Measurements from ENCODE around the gene RIMBP3B.
"Not testable (repeated sequence)": the region's sequence is repeated elsewhere in the genome, so short reads cannot be mapped to it uniquely, and the experiment has no call there.

RIMBP3B gene, protein sequence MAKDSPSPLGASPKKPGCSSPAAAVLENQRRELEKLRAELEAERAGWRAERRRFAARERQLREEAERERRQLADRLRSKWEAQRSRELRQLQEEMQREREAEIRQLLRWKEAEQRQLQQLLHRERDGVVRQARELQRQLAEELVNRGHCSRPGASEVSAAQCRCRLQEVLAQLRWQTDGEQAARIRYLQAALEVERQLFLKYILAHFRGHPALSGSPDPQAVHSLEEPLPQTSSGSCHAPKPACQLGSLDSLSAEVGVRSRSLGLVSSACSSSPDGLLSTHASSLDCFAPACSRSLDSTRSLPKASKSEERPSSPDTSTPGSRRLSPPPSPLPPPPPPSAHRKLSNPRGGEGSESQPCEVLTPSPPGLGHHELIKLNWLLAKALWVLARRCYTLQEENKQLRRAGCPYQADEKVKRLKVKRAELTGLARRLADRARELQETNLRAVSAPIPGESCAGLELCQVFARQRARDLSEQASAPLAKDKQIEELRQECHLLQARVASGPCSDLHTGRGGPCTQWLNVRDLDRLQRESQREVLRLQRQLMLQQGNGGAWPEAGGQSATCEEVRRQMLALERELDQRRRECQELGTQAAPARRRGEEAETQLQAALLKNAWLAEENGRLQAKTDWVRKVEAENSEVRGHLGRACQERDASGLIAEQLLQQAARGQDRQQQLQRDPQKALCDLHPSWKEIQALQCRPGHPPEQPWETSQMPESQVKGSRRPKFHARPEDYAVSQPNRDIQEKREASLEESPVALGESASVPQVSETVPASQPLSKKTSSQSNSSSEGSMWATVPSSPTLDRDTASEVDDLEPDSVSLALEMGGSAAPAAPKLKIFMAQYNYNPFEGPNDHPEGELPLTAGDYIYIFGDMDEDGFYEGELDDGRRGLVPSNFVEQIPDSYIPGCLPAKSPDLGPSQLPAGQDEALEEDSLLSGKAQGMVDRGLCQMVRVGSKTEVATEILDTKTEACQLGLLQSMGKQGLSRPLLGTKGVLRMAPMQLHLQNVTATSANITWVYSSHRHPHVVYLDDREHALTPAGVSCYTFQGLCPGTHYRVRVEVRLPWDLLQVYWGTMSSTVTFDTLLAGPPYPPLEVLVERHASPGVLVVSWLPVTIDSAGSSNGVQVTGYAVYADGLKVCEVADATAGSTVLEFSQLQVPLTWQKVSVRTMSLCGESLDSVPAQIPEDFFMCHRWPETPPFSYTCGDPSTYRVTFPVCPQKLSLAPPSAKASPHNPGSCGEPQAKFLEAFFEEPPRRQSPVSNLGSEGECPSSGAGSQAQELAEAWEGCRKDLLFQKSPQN (N-terminal part only)

DNA sequence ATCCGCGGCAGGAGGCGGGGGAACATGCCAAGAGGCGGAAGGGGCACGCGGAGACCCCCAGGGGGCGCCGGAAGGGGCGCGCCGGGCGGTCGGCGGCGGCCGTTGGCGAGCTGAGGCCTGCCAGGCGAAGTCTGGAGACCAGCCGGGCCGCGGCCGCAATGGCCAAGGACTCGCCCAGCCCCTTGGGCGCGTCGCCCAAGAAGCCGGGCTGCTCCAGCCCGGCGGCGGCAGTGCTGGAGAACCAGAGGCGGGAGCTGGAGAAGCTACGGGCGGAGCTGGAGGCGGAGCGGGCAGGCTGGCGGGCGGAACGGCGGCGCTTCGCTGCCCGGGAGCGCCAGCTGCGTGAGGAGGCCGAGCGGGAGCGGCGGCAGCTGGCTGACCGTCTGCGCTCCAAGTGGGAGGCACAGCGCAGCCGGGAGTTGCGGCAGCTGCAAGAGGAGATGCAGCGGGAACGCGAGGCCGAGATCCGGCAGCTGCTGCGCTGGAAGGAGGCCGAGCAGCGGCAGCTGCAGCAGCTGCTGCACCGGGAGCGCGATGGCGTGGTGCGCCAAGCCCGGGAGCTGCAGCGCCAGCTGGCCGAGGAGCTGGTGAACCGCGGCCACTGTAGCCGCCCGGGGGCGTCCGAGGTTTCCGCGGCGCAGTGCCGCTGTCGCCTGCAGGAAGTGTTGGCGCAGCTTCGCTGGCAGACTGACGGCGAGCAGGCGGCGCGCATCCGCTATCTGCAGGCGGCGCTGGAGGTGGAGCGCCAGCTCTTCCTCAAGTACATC is at the start of gene RIMBP3B:
TSS of gene RIMBP3B (plus strand) at position 51 of the 767 bp plus-strand sequence. CDS start at position 159, 108 bp downstream.
- DNase-seq (ENCODE audit: low read depth) = not testable (repeated sequence)

DNA sequence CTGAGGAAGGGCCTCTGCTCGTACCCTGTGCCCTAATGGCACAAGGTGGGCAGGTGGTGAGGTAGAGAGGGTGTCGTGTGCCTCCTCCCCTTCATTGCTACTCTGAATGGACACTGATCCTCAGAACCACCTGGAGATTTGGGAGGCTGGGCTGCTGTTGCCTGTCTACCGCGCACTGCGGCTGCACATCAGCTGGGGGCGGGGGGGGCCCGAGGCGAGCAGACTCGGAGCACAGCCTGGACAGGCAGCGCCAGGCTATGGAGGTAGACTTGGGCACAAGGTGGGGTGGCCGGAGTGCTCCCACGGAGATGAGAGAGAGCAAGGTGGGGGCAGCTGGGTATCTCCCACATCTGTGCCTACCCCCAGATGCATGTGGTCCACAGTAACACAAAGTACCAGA is 26.0 kb upstream of the RIMBP3B start:
- not testable (repeated sequence) for DNase-seq (ENCODE audit: low read depth)

DNA sequence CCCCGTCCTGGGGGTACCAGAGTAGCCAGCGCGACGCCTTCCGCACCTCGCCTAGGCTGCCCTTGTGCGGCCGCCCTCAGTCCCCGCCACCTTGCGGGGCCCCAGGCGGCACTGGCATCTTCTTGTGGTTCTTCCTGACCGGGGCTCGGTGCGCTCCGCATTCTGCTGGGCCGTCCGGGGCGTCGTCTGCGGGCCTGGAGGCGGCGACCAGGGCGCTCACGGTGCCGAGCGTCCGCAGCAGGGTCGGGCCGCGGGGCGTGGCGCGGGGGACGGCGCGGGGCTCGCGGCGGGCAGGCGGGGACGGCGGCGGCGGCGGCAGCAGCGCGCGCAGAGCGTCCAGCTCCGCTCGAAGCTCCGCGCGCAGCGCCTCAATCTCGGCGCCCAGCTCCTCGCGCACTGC is 23.0 kb upstream of the RIMBP3B start:
- not testable (repeated sequence) for DNase-seq (ENCODE audit: low read depth)

DNA sequence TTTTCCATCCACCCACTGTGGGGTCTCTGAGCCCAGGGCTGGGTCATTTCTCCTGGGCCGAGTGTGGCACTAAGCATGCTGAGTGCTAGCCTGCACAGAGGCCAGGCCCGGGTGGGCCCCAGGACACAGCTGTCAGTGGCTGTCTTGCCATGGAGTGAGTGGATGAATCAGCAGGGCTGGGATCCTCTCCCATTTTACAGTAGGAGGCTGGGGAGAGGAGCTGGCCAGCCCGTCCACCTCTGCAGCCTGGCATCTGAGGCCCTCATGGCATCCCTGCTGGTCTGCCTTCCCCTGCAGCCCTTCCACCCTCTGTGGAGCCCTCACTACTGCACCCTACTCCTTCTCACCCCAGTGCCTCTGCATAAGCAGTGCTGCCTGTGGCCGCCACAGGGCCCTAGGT is 21.1 kb upstream of the RIMBP3B start:
- DNase-seq (ENCODE audit: low read depth) = not testable (repeated sequence)

DNA sequence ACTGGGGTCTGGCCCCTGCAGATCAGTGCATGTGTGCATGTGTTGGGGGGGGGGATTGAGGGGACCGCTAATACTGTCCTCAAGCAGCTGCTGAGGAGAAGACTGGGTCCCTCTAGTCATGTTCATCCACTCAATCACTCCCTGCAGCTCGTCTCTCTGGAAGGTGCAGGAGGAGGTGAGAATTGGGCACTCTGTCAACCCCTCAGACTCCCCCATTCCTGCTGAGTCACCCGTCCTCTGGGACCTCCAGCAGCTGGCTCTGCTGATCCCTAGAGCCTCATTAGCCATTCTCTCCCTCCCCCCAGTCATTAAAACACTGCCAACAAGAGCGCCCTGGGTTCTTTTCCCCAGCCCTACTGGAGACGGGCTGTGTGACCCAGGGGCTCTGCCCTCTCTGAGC is 20.5 kb upstream of the RIMBP3B start:
- DNase-seq (ENCODE audit: low read depth) = not testable (repeated sequence)

DNA sequence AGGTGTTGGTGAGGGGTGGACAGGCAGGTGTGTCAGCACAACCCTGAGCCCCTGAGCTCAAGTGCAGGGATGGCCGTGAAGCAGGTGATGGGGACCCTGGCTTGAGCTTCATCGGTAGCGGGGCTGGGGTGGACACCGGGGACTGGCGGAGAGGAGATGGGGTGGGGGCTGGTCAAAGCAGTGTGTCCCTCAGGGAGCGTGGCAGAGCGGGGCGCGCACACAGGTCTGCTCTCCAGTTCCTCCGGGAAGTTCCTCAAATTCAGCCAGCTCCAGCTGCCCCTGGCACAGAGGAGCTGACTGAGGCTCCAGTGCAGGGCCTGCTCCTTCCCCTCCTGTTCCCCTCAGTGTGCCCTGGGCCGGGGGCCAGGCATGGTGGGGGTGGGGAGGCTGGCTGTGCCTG is 19.7 kb upstream of the RIMBP3B start:
- DNase-seq (ENCODE audit: low read depth) = not testable (repeated sequence)

DNA sequence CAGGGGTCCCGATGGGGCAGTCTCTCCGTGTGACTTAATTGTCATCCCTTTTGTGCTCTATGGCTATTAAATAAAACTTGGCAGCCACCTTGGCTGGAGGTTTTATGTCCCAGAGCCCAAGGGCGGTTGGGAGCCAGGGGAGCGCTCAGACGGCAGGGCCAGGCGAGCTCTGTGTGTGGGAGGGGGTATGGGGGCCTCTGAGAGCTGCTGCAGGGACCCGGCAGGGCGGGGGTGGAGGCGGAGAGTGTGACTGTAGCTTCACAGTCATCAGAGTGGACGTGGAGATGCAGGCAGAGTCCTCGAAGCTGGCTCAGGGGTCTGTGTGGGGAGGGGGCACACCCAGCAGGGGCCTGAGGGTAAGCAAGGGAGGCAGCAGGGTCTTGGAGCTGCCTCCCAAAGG is 19.2 kb upstream of the RIMBP3B start:
- DNase-seq (ENCODE audit: low read depth) = not testable (repeated sequence)

DNA sequence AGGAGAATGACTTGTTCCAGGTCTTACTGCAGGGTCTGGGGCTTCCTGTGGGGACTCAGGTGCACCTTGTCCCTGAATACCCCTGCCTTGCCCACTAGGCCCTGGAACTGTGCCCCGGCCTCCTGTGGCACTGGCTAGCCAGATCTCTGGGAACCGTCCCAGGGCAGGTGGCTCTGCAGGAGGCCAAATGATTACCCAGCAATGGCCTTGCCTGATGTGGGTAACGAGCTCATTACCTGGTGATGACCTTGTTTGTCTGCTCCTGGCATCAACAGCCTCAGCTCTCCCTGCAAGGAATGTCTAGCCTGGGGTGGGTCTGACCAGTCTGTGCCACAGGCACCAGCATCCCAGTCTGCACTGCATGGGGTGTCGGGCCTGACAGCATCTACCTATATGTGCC is 18.2 kb upstream of the RIMBP3B start:
- DNase-seq (ENCODE audit: low read depth) = not testable (repeated sequence)

DNA sequence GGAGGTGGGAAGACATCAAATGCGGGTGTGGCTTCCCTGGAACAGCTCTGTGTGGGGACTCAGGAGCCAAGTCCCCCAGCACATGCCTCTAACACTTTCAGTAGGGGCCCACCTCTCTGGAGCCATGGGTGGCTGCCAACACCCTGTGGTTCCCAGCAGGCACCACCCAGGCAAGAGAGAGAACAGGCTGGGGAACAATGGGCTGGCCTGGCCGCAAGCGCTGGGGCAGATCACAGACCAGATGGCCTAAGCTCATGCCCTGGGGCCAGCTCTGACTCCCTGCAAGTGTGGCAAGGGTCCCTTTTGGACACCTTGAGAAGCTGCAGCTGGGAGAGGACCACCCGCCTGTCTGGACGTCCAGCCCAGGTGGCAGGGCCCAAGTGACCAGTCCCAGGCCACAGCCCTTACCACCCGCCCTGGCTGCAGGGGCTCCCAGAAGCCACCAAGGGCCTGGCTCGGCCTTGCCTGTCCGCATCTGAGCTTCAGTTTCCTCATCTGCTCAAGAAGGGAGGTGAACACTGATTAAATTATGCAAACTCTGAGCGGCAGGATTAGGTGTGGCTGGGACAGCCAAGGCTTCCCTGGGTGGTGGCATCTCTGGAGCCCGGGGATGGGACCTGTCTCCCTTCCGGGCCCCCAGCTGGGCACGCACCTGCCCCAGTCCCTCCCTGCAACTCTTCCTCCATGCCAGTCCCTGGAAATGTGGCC is 14.8 kb upstream of the RIMBP3B start:
- not testable (repeated sequence) for DNase-seq (ENCODE audit: low read depth)

DNA sequence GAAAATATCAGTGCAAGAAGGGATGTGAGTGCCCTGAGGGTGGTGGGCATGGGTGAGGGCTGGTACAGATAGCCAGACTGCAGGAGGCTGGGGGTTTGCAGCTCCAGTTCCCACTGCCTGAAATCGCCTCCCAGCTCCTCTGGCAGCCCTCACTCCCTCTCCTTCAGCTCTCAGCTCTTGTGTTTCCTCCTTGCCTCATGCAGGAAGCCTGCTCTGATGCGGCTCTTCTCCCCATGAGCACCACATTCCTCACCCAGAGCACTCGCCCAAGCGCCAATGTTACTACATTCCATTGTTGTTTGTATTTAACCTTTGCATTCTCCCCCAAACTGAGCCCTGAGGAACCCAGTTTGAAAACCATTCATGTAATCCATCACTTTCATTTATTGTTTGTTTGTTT is 7.7 kb upstream of the RIMBP3B start:
- not testable (repeated sequence) for DNase-seq (ENCODE audit: low read depth)

DNA sequence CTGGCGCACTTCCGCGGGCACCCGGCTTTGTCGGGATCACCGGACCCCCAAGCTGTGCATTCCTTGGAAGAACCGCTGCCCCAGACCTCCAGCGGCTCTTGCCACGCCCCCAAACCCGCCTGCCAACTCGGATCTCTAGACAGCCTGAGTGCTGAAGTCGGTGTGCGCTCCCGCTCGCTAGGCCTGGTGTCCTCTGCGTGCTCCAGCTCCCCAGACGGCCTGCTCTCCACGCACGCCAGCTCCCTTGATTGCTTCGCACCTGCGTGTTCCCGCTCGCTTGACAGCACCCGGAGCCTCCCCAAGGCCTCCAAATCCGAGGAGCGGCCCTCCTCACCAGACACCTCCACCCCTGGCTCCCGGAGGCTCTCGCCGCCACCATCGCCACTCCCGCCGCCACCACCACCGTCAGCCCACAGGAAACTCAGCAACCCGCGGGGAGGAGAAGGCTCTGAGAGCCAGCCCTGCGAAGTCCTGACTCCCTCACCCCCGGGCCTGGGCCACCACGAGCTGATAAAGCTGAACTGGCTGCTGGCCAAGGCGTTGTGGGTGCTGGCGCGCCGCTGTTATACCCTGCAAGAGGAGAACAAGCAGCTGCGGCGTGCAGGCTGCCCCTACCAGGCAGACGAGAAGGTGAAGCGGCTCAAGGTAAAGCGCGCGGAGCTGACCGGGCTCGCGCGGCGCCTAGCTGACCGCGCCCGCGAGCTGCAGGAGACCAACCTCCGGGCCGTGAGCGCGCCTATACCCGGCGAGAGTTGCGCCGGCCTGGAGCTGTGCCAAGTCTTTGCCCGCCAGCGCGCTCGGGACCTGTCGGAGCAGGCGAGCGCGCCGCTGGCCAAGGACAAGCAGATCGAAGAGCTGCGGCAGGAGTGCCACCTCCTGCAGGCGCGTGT is 1.2 kb downstream of the RIMBP3B start:
- not testable (repeated sequence) for DNase-seq (ENCODE audit: low read depth)

DNA sequence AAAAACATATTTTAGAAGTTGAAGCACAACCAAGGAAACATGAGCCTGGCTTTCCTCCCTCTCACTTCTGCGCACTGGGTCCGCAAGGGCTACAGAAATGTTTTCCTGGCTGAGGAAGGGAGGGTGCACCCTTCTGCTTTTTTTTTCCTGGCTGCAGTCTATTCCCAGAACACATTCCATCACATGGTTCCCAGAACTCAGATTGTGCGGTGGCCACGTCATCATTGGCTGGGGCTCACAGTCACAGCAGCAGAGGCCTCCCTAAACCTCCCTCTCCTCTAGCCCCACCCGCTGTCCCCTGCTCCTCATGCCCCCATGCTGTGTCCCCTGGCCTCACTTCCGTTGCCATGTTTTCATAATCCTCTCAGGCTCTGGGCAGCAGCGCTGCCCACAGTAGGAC is 5.9 kb downstream of the RIMBP3B start:
- DNase-seq (ENCODE audit: low read depth) = not testable (repeated sequence)

DNA sequence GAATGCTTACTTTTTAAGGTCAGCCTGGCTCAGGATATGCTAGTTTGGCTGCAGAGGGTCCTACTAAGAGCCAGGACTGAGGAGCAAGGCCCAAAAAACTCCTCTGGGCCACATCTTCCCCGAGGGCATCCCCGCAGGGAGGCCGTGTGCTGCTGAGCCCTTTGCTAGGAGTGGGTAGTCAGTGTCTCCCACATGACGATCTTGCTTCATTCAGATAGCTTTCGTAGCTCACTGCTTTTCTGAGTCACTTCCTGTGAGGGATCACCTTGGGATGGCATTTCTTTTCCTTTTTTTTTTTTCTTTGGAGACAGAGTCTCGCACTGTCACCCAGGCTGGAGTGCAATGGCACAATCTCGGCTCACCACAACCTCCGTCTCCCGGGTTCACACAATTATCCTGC is 6.5 kb downstream of the RIMBP3B start:
- not testable (repeated sequence) for DNase-seq (ENCODE audit: low read depth)

DNA sequence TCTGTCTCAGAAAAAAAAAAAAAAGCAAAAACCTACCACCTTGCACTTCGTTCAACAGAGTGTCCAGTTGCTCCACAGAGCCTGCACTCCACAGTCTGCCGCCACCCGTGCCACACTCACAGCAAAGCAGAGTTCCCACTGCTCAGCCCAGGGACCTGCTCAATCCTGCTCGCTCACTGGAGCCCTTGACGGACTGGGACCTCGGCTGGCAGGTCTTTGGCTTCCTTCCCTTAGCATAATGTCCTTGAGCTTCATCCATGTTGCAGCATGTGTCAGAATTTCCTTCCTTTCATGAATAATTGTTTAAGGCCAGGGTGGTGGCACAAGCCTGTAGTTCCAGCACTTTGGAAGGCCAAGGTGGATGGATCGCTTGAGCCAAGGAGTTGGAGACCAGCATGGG is 11.1 kb downstream of the RIMBP3B start:
- DNase-seq (ENCODE audit: low read depth) = not testable (repeated sequence)

DNA sequence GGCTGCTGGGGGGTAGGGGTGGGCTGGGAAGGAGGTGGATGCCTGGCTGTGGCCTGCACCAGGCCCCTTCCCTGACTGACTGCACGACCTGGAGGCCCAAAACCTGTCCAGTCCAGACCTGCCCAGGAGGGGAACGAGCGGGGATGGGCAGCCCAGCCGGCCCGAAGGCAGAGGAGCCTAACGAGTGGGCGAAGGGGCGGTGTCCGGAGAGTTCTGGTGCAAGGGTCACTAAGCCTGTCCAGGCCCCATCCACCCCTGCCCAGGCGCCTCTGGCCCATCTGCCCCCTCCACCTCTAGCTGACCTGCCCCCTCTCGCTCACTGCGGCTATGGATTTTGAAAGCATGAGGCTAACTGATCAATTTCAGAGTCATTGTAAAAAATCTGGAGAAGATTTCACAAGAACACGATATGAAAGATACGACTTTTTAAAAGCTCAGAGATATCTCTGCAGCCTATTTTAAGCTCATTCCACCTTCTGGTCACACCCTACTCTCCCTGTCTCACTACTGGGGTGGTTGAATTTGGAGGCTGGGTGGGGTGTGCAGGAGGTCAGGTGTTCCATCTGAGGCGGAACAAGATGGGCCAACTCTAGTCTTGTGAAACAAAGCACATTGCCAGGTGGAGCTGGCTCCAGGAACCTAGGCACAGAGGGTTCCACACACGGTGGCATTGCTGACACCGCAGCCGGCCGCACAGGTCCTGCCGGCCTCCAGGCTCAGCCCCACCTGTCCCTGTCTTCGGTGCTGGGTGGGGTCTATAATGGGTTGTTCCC is 17.8 kb downstream of the RIMBP3B start:
- not testable (repeated sequence) for DNase-seq (ENCODE audit: low read depth)

DNA sequence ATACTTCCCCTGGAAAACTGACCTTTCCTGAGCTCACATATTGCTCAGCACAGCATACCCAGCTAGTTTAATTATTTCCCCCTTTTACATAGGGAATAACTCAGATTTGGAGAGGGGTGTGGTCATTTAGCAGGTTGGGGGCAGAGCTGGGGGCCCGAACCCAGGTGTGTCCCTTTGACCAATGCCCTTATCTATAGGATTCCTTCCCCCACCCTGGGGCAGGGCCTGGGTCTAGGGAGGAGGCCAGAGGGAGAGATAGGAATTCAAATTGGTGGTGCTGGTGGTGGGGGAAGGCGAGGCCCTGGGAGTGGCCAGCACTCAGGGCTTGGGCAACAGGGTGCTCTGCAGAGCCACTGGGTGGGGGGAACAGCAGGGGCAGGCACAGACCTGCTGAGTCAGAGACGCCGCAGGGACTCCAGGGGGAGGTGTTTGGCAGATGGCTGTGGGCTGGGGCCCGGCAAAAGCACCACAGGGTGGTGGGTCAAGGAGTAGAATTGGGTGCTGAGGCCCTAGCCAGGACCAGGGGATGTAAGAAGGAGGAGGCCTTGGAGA is 19.3 kb downstream of the RIMBP3B start:
- not testable (repeated sequence) for DNase-seq (ENCODE audit: low read depth)

DNA sequence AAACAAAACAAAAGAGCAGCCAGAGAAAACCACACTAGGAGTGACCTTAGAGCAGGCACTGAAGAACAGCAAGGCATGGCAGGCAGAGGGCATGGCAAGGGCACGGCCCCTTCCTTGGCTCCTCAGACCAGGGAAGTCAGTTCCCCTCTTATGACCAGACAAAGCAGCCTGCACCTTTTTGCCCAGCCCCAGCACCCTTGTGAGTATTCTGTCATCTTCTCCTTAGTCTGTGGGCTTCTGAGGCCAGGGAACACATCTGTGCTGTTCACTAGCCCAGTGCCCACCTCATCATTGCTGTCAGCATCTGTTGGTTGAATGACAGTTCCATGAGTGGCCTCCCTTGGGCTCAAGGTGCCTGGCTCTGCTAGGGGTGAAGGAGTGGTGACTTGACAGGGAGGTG is 23.6 kb downstream of the RIMBP3B start:
- not testable (repeated sequence) for DNase-seq (ENCODE audit: low read depth)

DNA sequence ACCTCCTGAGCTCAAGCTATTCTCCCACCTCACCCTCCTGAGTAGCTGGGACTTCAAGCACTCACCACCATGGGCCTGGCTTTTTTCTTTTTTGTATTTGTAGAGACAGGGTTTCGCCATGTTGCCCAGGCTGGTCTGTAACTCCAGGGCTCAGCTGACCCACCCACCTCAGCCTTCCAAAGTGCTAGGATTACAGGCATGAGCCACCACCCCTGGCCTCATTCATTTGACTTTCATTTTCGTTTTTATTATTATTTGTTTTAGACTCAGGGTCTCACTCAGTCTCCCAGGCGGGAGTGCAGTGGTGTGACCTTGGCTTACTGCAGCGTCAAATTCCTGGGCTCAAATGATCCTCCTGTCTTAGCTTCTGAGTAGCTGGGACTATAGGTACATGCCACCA is 24.2 kb downstream of the RIMBP3B start:
- not testable (repeated sequence) for DNase-seq (ENCODE audit: low read depth)

Data from T-helper 22 cell (primary cell).